ENCODE measurements around the gene RGS5. TPM values are rescaled to one million over a fixed set of nuclear protein-coding genes. Genes with fewer than 3 reads are reported as not detected.

The RGS5 gene
- total RNA-seq, 3 donors from 2014 or later = 22.0 to 156 (median 23.4) TPM

- Histone ChIP-seq H3K36me3 (ENCODE audit: low read depth) (no peaks in the 10 kb centered on the region), H3K4me3 (no peak overlapping the region), H3K9me3 (no peaks in the 10 kb centered on the region), H3K4me1 (ENCODE audit: low read depth) (no peaks in the 10 kb centered on the region)
- intact Hi-C loops (cut with DNase I, micrococcal nuclease) = no loop called here
- ATAC-seq (no peak), DNase-seq (no peak)
- TF ChIP-seq CTCF (IDR thresholded peaks at IDR 0.05) = no peak
Measured at GRCh38 chr1:163130225-163130856, 72.4 kb downstream of the RGS5 start.

- DNase-seq = no peak
- TF ChIP-seq CTCF (IDR thresholded peaks at IDR 0.05) = no peak
Measured at GRCh38 chr1:163128282-163128681, 74.4 kb downstream of the RGS5 start.

GRCh38 chr1:163124812-163125211, 77.9 kb downstream of the RGS5 start:
- TF ChIP-seq CTCF (IDR thresholded peaks at IDR 0.05) = no peak
- no peaks in the 10 kb centered on the region for H3K36me3 ChIP-seq (ENCODE audit: low read depth)
- no peaks in the 10 kb centered on the region for H3K9me3 ChIP-seq
- no peaks in the 10 kb centered on the region for H3K4me1 ChIP-seq (ENCODE audit: low read depth)
- DNase-seq (no peak), ATAC-seq (no peak)
- intact Hi-C loops (cut with DNase I, micrococcal nuclease) = no loop called here
- H3K4me3 ChIP-seq = no peak overlapping the region

More at GRCh38 chr1:163128282-163128681, 74.4 kb downstream of the RGS5 start:
- Histone ChIP-seq H3K36me3 (ENCODE audit: low read depth) (no peaks in the 10 kb centered on the region), H3K4me3 (no peak overlapping the region), H3K9me3 (no peaks in the 10 kb centered on the region), H3K4me1 (ENCODE audit: low read depth) (no peaks in the 10 kb centered on the region)
- intact Hi-C loops (cut with DNase I, micrococcal nuclease) = no loop called here
- ATAC-seq = no peak

- Histone ChIP-seq H3K36me3 (ENCODE audit: low read depth) (no peaks in the 10 kb centered on the region), H3K4me3 (no peak overlapping the region), H3K9me3 (no peaks in the 10 kb centered on the region), H3K4me1 (ENCODE audit: low read depth) (no peaks in the 10 kb centered on the region)
- no peak for TF ChIP-seq CTCF (IDR thresholded peaks at IDR 0.05)
- intact Hi-C loops (cut with DNase I, micrococcal nuclease) = no loop called here
- DNase-seq (no peak), ATAC-seq (no peak)
Measured at GRCh38 chr1:163120372-163120771, 82.3 kb downstream of the RGS5 start.

GRCh38 chr1:163119707-163120106, 83.0 kb downstream of the RGS5 start:
- Histone ChIP-seq H3K36me3 (ENCODE audit: low read depth) (no peaks in the 10 kb centered on the region), H3K4me1 (ENCODE audit: low read depth) (no peaks in the 10 kb centered on the region), H3K9me3 (no peaks in the 10 kb centered on the region), H3K4me3 (no peak overlapping the region)
- intact Hi-C loops (cut with DNase I, micrococcal nuclease) = no loop called here
- no peak for TF ChIP-seq CTCF (IDR thresholded peaks at IDR 0.05)
- no peak for DNase-seq
- ATAC-seq = no peak

- Histone ChIP-seq H3K36me3 (ENCODE audit: low read depth) (no peaks in the 10 kb centered on the region), H3K4me1 (ENCODE audit: low read depth) (no peaks in the 10 kb centered on the region), H3K4me3 (no peak overlapping the region), H3K9me3 (no peaks in the 10 kb centered on the region)
- DNase-seq (no peak), ATAC-seq (no peak)
- no peak for TF ChIP-seq CTCF (IDR thresholded peaks at IDR 0.05)
- intact Hi-C loops (cut with DNase I, micrococcal nuclease) = no loop called here
Measured at GRCh38 chr1:163115887-163116286, 86.8 kb downstream of the RGS5 start.

Data from mucosa of descending colon (tissue), 3 donors.